A549 treated with AZD9567 at 1 μM for 4 hours (cell line): ENCODE results near the gene SMIM10. TPM values are rescaled to one million over a fixed set of nuclear protein-coding genes. Genes with fewer than 3 reads are reported as not detected.

Source experiments
- total RNA-seq: library from RNA; stranded (reverse); fragments of 200-300 nt; extraction: Qiagen RNA extraction; gene quantifications from 5 replicates; pipeline ENCODE4 v1.2.3, GENCODE V29; 2022; ENCODE audit not compliant: insufficient read depth

The SMIM10 gene
- total RNA-seq, result 0.05 to 0.07 TPM (median 0.05 TPM) in 3 of 5 replicates, not detected in the others

GRCh38 chrX:134990801-134991481 lies at the start of gene SMIM10:
SMIM10 (plus strand) TSS chrX:134990991; CDS start chrX:134991096, 105 bp downstream.

Other genes starting within 250 kb of the SMIM10 start
- gene PABIR2, start 193.8 kb upstream of the SMIM10 start, total RNA-seq, result 23.5 to 29.9 TPM (median 28.7 TPM) in 5 replicates
- gene MOSPD1, start 75.7 kb upstream of the SMIM10 start, total RNA-seq, result 16.7 to 38.7 TPM (median 20.5 TPM) in 5 replicates
- gene RTL8B, start 31.6 kb downstream of the SMIM10 start, total RNA-seq, result 7.6 to 9.6 TPM (median 8.0 TPM) in 5 replicates
- 124 to 212 TPM (median 200 TPM) in 5 replicates for gene RTL8C, start 41.4 kb downstream of the SMIM10 start, total RNA-seq
- gene RTL8A, start 61.1 kb downstream of the SMIM10 start, total RNA-seq, result 119 to 180 TPM (median 172 TPM) in 5 replicates
- gene SMIM10L2B, start 107.7 kb downstream of the SMIM10 start, total RNA-seq, result 0.06 to 0.09 TPM (median 0.06 TPM) in 3 of 5 replicates, not detected in the others
- not detected in 5 replicates for gene ETDB, start 129.5 kb downstream of the SMIM10 start, total RNA-seq
- gene CT55, start 180.4 kb downstream of the SMIM10 start, total RNA-seq, result not detected in 5 replicates